ENCODE results near the gene ZNF385B. TPM values are rescaled to one million over a fixed set of nuclear protein-coding genes. Genes with fewer than 3 reads are reported as not detected.

ZNF385B gene
- total RNA-seq, 3 donors from 2014 or later (not counting 1 experiment from before 2014, with no cell fraction given) = 0.54 TPM; not detected in 2

- Mint-ChIP-seq H3K27ac (no peak overlapping the region), H3K4me3 (no peak overlapping the region), H3K4me1 (no peaks in the 10 kb centered on the region), H3K9me3 (peaks cover 0 to 2% of the 10 kb centered on the region in 2 donors), H3K27me3 (ENCODE audit: low read depth in 2 of 2) (no peaks in the 10 kb centered on the region), H3K36me3 (no peaks in the 10 kb centered on the region)
- Histone ChIP-seq H3K36me3 (ENCODE audit: control insufficient read depth, insufficient read depth, low read length) (no peaks in the 10 kb centered on the region), H3K27me3 (ENCODE audit: control insufficient read depth, insufficient read depth, low read length) (no peaks in the 10 kb centered on the region), H3K9me3 (ENCODE audit: control insufficient read depth, insufficient read depth, low read length) (no peaks in the 10 kb centered on the region), H3K4me3 (ENCODE audit: low read length) (no peak overlapping the region), H3K27ac (ENCODE audit: low read length) (no peak overlapping the region), H3K4me1 (ENCODE audit: control insufficient read depth, insufficient read depth, low read length) (no peaks in the 10 kb centered on the region)
- ATAC-seq = no peak
- intact Hi-C loops (cut with micrococcal nuclease) = no loop called here
- no peak for TF ChIP-seq CTCF (IDR thresholded peaks at IDR 0.05)
- WGBS (ENCODE audit: insufficient coverage) = 61% methylated on average over 1 of the region's 1 CpG
- no peak for DNase-seq
These were observed 311.2 kb downstream of the ZNF385B start for GRCh38 chr2:179550214-179550613.

- ATAC-seq (no peak), DNase-seq (no peak)
- Histone ChIP-seq H3K4me1 (ENCODE audit: control insufficient read depth, insufficient read depth, low read length) (no peaks in the 10 kb centered on the region), H3K4me3 (ENCODE audit: low read length) (no peak overlapping the region), H3K9me3 (ENCODE audit: control insufficient read depth, insufficient read depth, low read length) (no peaks in the 10 kb centered on the region), H3K36me3 (ENCODE audit: control insufficient read depth, insufficient read depth, low read length) (no peaks in the 10 kb centered on the region), H3K27ac (ENCODE audit: low read length) (no peak overlapping the region), H3K27me3 (ENCODE audit: control insufficient read depth, insufficient read depth, low read length) (no peaks in the 10 kb centered on the region)
- TF ChIP-seq CTCF (IDR thresholded peaks at IDR 0.05) = no peak
- WGBS (ENCODE audit: insufficient coverage) = 91% methylated on average over 2 of the region's 2 CpGs
- intact Hi-C loops (cut with micrococcal nuclease) = no loop called here
- no peaks in the 10 kb centered on the region for H3K27me3 Mint-ChIP-seq (ENCODE audit: low read depth in 2 of 2)
- H3K36me3 Mint-ChIP-seq = no peaks in the 10 kb centered on the region
- no peak overlapping the region for H3K4me3 Mint-ChIP-seq
- no peaks in the 10 kb centered on the region for H3K4me1 Mint-ChIP-seq
- H3K9me3 Mint-ChIP-seq = peaks cover 2% of the 10 kb centered on the region in 2 donors
- no peak overlapping the region for H3K27ac Mint-ChIP-seq
These were observed 314.8 kb downstream of the ZNF385B start for GRCh38 chr2:179546656-179547055.

GRCh38 chr2:179545024-179545423, 316.4 kb downstream of the ZNF385B start:
- no peaks in the 10 kb centered on the region for H3K4me1 ChIP-seq (ENCODE audit: control insufficient read depth, insufficient read depth, low read length)
- ATAC-seq = no peak
- Mint-ChIP-seq H3K4me1 (no peaks in the 10 kb centered on the region), H3K27ac (no peak overlapping the region), H3K36me3 (no peaks in the 10 kb centered on the region), H3K27me3 (ENCODE audit: low read depth in 2 of 2) (no peaks in the 10 kb centered on the region), H3K9me3 (peaks cover 2 to 4% of the 10 kb centered on the region in 2 donors), H3K4me3 (no peak overlapping the region)
- WGBS (ENCODE audit: insufficient coverage) = 82% methylated on average over 2 of the region's 2 CpGs
- H3K36me3 ChIP-seq (ENCODE audit: control insufficient read depth, insufficient read depth, low read length) = no peaks in the 10 kb centered on the region
- no peaks in the 10 kb centered on the region for H3K9me3 ChIP-seq (ENCODE audit: control insufficient read depth, insufficient read depth, low read length)
- no peak for DNase-seq
- H3K27ac ChIP-seq (ENCODE audit: low read length) = no peak overlapping the region
- intact Hi-C loops (cut with micrococcal nuclease) = no loop called here
- H3K27me3 ChIP-seq (ENCODE audit: control insufficient read depth, insufficient read depth, low read length) = no peaks in the 10 kb centered on the region
- TF ChIP-seq CTCF (IDR thresholded peaks at IDR 0.05) = no peak
- no peak overlapping the region for H3K4me3 ChIP-seq (ENCODE audit: low read length)

GRCh38 chr2:179543361-179543901, 318.0 kb downstream of the ZNF385B start:
- Mint-ChIP-seq H3K4me3 (no peak overlapping the region), H3K27me3 (ENCODE audit: low read depth in 2 of 2) (no peaks in the 10 kb centered on the region), H3K4me1 (no peaks in the 10 kb centered on the region), H3K9me3 (peaks cover 2 to 4% of the 10 kb centered on the region in 2 donors), H3K27ac (no peak overlapping the region), H3K36me3 (no peaks in the 10 kb centered on the region)
- Histone ChIP-seq H3K27ac (ENCODE audit: low read length) (no peak overlapping the region), H3K9me3 (ENCODE audit: control insufficient read depth, insufficient read depth, low read length) (no peaks in the 10 kb centered on the region), H3K36me3 (ENCODE audit: control insufficient read depth, insufficient read depth, low read length) (no peaks in the 10 kb centered on the region), H3K4me3 (ENCODE audit: low read length) (no peak overlapping the region), H3K4me1 (ENCODE audit: control insufficient read depth, insufficient read depth, low read length) (no peaks in the 10 kb centered on the region), H3K27me3 (ENCODE audit: control insufficient read depth, insufficient read depth, low read length) (no peaks in the 10 kb centered on the region)
- no peak for TF ChIP-seq CTCF (IDR thresholded peaks at IDR 0.05)
- DNase-seq = no peak
- no peak for ATAC-seq
- intact Hi-C loops (cut with micrococcal nuclease) = no loop called here
- 79% methylated on average over 3 of the region's 3 CpGs for WGBS (ENCODE audit: insufficient coverage)
